ENCODE data around the gene NEUROG3.
A peak's percentile ranks its signal among the peaks of the same experiment; 100 is the strongest.

NEUROG3 gene

DNA sequence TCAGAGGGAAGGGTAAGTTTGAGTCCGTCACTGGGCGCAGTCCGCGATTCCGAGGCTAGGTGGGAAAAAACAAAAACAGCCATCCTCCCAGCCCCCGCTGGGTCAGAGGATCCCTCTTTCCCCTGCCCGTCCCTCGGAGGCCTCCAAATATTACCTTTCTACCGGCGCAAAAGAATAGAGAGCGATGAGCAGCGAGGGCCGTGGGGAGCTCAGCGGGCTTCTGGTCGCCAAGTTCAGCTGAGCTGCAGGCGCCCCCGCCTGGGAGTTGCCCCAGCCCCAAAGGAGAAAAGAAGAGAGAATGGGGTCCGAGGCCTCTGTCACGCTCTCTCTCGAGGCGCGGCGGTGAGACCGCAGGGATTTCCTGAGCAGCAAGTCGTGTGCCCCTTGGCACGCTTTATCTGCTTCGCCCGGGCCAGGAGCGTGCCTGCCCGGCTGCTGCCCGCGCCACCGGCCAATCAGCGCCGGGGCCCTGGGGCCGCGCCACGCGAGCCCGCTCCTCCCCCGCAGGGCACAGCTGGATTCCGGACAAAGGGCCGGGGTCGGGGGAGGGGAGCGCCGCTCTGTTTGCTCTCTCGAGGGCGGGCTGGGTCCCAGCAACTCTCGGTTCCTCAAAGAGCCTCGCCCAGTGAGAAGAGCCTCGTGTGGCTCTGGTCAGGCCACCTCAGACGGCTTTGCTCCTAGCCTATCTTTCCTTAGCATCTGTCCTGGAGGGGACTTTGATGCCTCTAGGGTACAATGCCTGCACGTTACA is at the start of gene NEUROG3:
Gene NEUROG3 (minus strand): TSS at position 367 of the 751 bp plus-strand sequence. CDS start 379 bp downstream, outside the sequence.
- no peak for DNase-seq

DNA sequence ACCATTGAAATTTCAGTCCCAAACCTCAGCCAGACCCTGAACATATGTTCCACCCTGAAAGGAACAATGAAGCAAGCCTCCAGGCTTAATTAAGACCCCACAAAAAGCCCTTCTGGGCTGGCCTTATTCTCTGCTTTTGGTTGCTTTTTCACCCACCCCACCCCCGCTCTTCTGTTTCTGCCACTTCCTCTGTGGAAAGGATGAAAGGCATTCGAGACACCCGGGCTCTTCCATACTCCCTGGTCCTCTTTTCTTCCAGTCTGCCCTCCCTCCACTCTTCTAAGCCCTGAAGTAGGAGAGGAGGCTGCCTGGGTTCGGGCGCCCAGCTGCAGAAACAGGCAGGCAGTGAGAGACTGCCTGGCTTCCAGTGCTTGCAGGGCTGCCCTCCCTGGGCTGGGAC is 47.4 kb upstream of the NEUROG3 start:
- DNase-seq = no peak

- DNase-seq = no peak
Observed at GRCh38 chr10:69619626-69620025, 46.4 kb upstream of the NEUROG3 start.

GRCh38 chr10:69618746-69619145 is 45.5 kb upstream of the NEUROG3 start:
- DNase-seq = no peak

DNA sequence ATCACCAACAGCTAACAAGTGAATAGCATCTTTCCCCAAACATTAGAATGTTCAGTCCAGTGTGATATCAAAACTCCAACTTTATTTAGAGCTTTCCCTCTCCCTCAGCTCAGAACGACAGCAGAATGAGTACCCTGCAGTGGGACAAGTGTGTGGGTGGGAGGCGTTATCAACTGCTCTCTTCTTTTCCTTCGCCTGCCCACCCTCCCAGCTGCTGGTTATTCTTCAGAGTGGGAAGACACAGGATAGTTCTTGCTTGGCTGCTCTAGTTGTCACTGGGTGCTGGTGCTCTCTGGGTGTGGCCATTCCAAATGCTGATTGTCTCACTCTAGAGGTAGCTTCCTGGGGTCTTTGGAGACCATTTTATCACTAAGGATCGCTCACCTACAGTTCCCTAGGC is 43.1 kb upstream of the NEUROG3 start:
- DNase-seq = no peak

GRCh38 chr10:69614130-69614529 is 40.9 kb upstream of the NEUROG3 start:
- no peak for DNase-seq

GRCh38 chr10:69612760-69613159 is 39.5 kb upstream of the NEUROG3 start:
- no peak for DNase-seq

GRCh38 chr10:69609077-69609476 is 35.9 kb upstream of the NEUROG3 start:
- no peak for DNase-seq

- no peak for DNase-seq
Observed at GRCh38 chr10:69600761-69601330, 27.6 kb upstream of the NEUROG3 start.

DNA sequence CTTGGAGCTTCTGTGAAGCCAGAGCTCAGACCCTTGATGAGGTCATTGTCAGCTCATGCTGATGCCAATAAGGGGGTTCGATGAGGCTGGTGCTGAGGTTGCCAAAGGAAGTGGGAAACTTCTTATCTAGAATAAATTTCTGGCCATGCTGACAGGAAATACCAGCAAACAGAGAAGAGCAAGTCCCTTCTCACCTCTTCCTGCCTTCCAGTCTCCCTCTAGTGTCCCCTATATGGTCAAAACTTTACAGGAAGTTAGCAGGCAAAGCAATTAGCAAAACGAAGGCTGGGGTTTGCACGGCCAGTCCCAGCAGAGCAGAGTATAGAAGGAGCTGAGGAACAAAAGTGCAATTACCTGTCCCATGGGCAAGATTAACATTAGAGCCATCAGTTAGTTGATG is 15.1 kb upstream of the NEUROG3 start:
- DNase-seq = no peak

DNA sequence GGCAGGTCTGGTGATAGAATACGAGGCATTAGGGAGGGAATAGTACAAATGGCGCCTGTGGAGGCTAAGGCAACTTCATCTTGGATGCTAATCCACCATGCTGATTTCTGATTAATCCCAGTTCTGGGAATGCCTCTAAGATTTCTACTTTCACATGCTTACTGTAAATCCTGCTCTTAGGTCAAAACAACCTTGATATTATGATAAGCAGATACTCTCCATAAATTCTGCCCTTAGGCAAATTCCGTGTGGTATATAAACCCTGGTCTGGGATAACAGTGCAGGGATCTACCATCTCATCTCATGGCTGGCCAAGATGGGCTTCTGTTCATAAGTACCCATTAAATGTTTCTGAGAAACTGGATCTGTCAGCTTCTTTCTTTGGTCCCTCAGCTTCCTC is 11.4 kb upstream of the NEUROG3 start:
- DNase-seq = no peak

DNA sequence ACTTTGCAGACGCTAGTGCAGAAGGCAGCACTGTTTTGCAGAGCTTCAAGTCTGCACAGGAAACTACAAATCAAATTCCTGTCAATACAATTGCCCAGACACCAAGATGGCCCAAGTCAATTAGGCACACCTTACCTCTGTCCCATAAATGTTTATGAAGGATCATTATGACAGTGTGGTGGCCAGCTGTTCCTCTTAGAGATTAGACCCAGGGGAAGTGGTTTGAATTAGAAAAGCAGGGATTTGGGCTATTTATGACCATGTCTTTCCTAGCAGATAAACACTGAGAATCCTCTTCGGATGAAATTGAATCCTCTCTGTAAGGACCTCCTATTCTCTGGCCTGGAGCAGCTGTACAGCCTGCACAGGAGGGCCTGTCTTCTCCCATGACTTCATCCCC is 9.9 kb upstream of the NEUROG3 start:
- DNase-seq = no peak

DNA sequence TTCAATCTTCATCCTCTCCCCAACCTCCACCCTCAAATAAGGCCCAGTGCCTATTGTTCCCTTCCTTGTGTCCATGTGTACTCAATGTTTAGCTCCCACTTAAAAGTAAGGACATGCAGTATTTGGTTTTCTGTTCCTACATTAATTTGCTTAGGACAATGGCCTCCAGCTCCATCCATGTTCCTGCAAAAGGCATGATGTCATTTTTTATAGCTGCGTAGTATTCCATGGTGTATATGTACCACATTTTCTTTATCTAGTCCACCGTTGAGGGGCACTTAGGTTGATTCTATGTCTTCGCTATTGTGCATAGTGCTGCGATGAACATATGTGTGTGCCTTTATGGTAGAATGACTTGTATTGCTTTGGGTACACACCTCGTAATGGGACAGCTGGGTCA is 7.2 kb upstream of the NEUROG3 start:
- DNase-seq = no peak

- no peak for DNase-seq
Observed at GRCh38 chr10:69579464-69580060, 6.3 kb upstream of the NEUROG3 start.

DNA sequence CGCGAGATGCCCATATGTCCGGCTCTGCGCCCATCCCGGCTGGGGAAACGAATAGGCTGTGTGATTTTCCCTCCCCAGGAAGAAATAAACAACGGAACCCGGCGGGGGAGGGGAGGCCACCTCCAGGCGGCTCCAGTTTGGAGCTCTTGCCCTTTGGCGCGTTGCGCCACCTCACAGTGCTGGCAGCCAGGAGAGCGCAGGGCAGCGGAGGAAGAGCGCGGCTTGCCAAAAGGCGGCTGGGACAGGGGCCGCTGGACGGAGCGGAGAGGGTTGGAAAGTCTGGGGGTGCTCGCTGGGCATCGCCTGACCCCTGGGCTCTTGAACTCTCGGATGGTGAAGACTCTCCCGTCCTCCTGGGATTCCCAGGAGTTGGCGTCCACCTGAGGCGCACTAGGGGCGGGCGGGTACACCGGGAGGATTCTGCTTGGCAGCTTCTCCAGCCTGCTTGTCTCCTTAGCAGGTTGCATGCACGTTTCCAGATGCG is 5.3 kb upstream of the NEUROG3 start:
- DNase-seq = no peak

DNA sequence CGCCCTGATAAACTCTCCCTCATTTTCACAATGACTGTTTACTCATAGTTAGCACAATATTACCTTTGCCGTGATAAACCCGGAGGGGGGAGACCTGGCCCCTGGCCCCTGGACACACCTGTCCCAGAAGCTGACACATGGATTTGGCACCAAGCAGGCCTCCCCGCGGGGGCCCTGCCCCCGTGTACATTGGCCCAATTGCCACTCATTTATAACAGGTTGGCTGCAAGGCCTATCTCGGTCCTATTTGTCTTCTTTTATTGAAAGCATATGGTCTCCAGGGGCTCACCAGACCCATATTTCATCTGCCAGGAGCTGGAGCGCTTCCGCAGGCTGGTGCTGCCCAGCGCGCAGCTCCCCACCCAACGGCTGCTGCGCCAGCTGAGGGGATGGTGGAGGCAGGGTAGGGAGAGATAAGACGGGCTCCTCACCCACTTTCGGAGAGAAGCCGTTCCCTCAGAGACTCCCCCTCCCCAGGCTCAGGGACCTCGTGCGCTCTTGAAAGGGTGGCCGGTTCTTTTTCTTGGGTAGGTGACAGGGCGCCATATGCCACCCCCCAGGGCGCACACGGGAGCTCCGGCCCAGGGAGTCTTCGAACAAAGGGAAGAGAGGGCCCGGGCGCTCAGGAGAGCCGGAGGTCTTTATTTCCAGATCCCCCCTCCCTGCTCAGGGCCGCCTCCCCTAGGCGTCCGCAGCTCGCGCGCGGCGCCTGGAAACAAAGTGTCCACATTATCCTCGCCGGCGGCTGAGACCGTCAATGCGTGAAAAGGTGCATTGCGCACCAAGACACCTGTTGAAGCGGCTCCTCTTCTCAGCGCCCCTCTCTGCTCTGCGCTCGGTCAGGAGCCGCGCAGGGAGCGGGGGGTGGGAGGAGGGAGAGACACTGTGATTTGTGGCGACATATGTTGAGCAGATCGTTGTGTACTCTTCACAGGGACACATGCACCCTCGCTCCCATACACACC is 4.3 kb upstream of the NEUROG3 start:
- DNase-seq = no peak

GRCh38 chr10:69576334-69577011 is 3.3 kb upstream of the NEUROG3 start:
- DNase-seq = no peak

GRCh38 chr10:69575164-69575722 is 2.0 kb upstream of the NEUROG3 start:
- DNase-seq = no peak

GRCh38 chr10:69574571-69574978 is 1.4 kb upstream of the NEUROG3 start:
- no peak for DNase-seq

GRCh38 chr10:69572159-69573055 is 815 bp downstream of the NEUROG3 start:
- DNase-seq = peak; percentile 27

DNA sequence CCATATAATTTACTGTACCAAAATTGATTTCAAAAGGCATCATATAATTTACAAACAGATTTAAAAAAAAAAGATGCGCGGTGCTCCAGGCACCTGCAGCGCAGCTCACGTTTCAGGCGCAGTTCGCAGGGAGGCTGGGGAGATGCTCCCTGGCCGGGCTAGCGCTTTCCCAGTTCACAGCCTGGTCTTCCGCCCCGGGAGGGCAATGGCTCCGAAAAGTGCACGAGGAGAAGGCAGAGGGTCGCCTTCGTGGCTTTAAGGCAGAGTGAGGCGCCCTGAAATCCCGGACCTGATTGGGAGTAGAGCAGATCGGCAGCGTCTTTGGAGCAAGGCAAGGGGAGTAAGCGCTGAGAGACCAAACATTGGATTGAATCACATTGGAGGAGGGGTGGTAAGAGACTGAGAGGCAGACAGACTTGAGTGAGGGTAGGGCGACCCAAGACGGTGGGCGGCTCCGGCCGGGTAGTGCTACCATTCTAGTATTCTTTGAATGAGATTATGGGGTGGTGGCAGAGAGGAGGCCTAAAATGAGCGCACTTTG is 1.5 kb downstream of the NEUROG3 start:
- no peak for DNase-seq
